HepG2 (cell line): ENCODE results near the gene TTPAL. TPM values are rescaled to one million over a fixed set of nuclear protein-coding genes. Genes with fewer than 3 reads are reported as not detected.
A peak's percentile ranks its signal among the peaks of the same experiment; 100 is the strongest.

Experiments
- FOXP1 ChIP-seq, 2 experiments: fragments of 450-650 bp in 1 of 2; IDR thresholded peaks; 2 replicates each; pipeline ENCODE4 v1.6.1; 2017 to 2018; ENCODE audit warnings: antibody characterized with exemption in 1 of 2
- HOXA7 ChIP-seq: sonication (generic); formaldehyde crosslinking; IDR thresholded peaks from 2 replicates; pipeline ENCODE4 v1.8.1; 2022; ENCODE audit warnings: mild to moderate bottlenecking, missing genetic modification reagents, moderate library complexity
- KLF9 ChIP-seq: IDR thresholded peaks from 2 replicates; pipeline ENCODE4 v1.6.1; 2016; ENCODE audit warnings: low read depth
- MAFF ChIP-seq: IDR thresholded peaks from 2 replicates; pipeline ENCODE4 v1.6.1; 2011; ENCODE audit warnings: low read depth, low read length, improper control_type of control experiment
- MEF2D ChIP-seq: sonication (generic); formaldehyde crosslinking; IDR thresholded peaks from 2 replicates; pipeline ENCODE4 v1.5.1; 2020; ENCODE audit warnings: mild to moderate bottlenecking, missing genetic modification reagents
- MYNN ChIP-seq: sonication (generic); formaldehyde crosslinking; IDR thresholded peaks from 2 replicates; pipeline ENCODE4 v1.4.0; 2020; ENCODE audit warnings: mild to moderate bottlenecking, low read depth, missing genetic modification reagents
- NBN ChIP-seq: fragments of 450-650 bp; conservative IDR thresholded peaks from 2 replicates; pipeline ENCODE4 v1.6.1; 2017
- NCOA5 ChIP-seq: sonication (generic); formaldehyde crosslinking; IDR thresholded peaks from 2 replicates; pipeline ENCODE4 v1.4.0; 2020; ENCODE audit warnings: missing genetic modification reagents
- NR2C2 ChIP-seq: sonication (generic); formaldehyde crosslinking; IDR thresholded peaks from 2 replicates; pipeline ENCODE4 v1.4.0; 2020; ENCODE audit warnings: missing genetic modification reagents, mild to moderate bottlenecking, moderate library complexity, borderline replicate concordance
- PHF5A ChIP-seq: IDR thresholded peaks from one replicate; pipeline ENCODE4 v1.6.1; 2018; ENCODE audit warnings: low read depth, missing genetic modification reagents; ENCODE audit not compliant: unreplicated experiment
- SAFB2 ChIP-seq: sonication (generic); formaldehyde crosslinking; IDR thresholded peaks from 2 replicates; pipeline ENCODE4 v1.5.1; 2020; ENCODE audit warnings: missing genetic modification reagents, low read depth, mild to moderate bottlenecking, borderline replicate concordance
- TSC22D2 ChIP-seq: sonication (generic); formaldehyde crosslinking; IDR thresholded peaks from 2 replicates; pipeline ENCODE4 v1.5.1; 2020; ENCODE audit warnings: missing genetic modification reagents, mild to moderate bottlenecking, borderline replicate concordance
- ZNF10 ChIP-seq: sonication (generic); formaldehyde crosslinking; IDR thresholded peaks from 2 replicates; pipeline ENCODE4 v1.4.0; 2020; ENCODE audit warnings: mild to moderate bottlenecking, low read depth, missing genetic modification reagents, borderline replicate concordance
- ZNF124 ChIP-seq: sonication (generic); formaldehyde crosslinking; IDR thresholded peaks from 2 replicates; pipeline ENCODE4 v1.4.0; 2020; ENCODE audit warnings: missing genetic modification reagents
- ZNF232 ChIP-seq: sonication (generic); formaldehyde crosslinking; IDR thresholded peaks from 2 replicates; pipeline ENCODE4 v1.4.0; 2020; ENCODE audit warnings: missing genetic modification reagents, borderline replicate concordance
- ZNF451 ChIP-seq: sonication (generic); formaldehyde crosslinking; IDR thresholded peaks from 2 replicates; pipeline ENCODE4 v1.5.0; 2020; ENCODE audit warnings: mild to moderate bottlenecking, missing genetic modification reagents
- ZNF468 ChIP-seq: sonication (generic); formaldehyde crosslinking; IDR thresholded peaks from 2 replicates; pipeline ENCODE4 v1.8.0; 2022; ENCODE audit warnings: mild to moderate bottlenecking, moderate library complexity, missing genetic modification reagents
- ZNF564 ChIP-seq: sonication (generic); formaldehyde crosslinking; IDR thresholded peaks from 2 replicates; pipeline ENCODE4 v1.8.1; 2023; ENCODE audit warnings: mild to moderate bottlenecking, missing genetic modification reagents
- ZNF703 ChIP-seq: sonication (generic); formaldehyde crosslinking; IDR thresholded peaks from 2 replicates; pipeline ENCODE4 v1.5.1; 2020; ENCODE audit warnings: missing genetic modification reagents, mild to moderate bottlenecking, moderate library complexity, borderline replicate concordance
- ZNF891 ChIP-seq: sonication (generic); formaldehyde crosslinking; IDR thresholded peaks from 2 replicates; pipeline ENCODE4 v1.5.0; 2020; ENCODE audit warnings: mild to moderate bottlenecking, missing genetic modification reagents
- polyA plus RNA-seq, 8 experiments: library from polyadenylated mRNA; depleted of rRNA in 3 of 8; stranded (reverse) in 7 of 8; unstranded in 1 of 8; fragments of >200 nt; fragmentation: Illumina TruSeq in 4 of 8; extraction: Trizol in 4 of 8; gene quantifications; 2 replicates each; pipeline versions ENCODE4 v1.2.1 to v1.2.3, GENCODE V29; 2011 to 2016; ENCODE audit warnings: low read depth in 4 of 8, missing spikeins in 1 of 8, mixed read lengths in 1 of 8; ENCODE audit not compliant: insufficient read depth in 1 of 8
- total RNA-seq, 5 experiments: library from RNA; depleted of rRNA; stranded (reverse); fragments of >200 nt; fragmentation: Illumina TruSeq; extraction: Trizol; gene quantifications; 2 replicates each; pipeline ENCODE4 v1.2.3, GENCODE V29; 2016; ENCODE audit warnings: low read depth in 1 of 5
- TF ChIP-seq, protein P1 (sequence below): sonication (generic); formaldehyde crosslinking; IDR thresholded peaks from 2 replicates; pipeline ENCODE4 v1.5.1; 2020; ENCODE audit warnings: mild to moderate bottlenecking, moderate library complexity, missing genetic modification reagents
- TF ChIP-seq, protein P2 (sequence below): sonication (generic); formaldehyde crosslinking; IDR thresholded peaks from 2 replicates; pipeline ENCODE4 v1.4.0; 2020; ENCODE audit warnings: low read depth, mild to moderate bottlenecking, missing genetic modification reagents
- TF ChIP-seq, protein P3 (sequence below): sonication (generic); formaldehyde crosslinking; IDR thresholded peaks from 2 replicates; pipeline ENCODE4 v1.5.1; 2020; ENCODE audit warnings: mild to moderate bottlenecking, missing genetic modification reagents, moderate library complexity

The TTPAL gene
- total and polyA plus RNA-seq, 2 of the 13 experiments (the other 11 are each of a cell fraction or from before 2014, with no cell fraction given) = 4.3 to 18.8 TPM

DNA sequence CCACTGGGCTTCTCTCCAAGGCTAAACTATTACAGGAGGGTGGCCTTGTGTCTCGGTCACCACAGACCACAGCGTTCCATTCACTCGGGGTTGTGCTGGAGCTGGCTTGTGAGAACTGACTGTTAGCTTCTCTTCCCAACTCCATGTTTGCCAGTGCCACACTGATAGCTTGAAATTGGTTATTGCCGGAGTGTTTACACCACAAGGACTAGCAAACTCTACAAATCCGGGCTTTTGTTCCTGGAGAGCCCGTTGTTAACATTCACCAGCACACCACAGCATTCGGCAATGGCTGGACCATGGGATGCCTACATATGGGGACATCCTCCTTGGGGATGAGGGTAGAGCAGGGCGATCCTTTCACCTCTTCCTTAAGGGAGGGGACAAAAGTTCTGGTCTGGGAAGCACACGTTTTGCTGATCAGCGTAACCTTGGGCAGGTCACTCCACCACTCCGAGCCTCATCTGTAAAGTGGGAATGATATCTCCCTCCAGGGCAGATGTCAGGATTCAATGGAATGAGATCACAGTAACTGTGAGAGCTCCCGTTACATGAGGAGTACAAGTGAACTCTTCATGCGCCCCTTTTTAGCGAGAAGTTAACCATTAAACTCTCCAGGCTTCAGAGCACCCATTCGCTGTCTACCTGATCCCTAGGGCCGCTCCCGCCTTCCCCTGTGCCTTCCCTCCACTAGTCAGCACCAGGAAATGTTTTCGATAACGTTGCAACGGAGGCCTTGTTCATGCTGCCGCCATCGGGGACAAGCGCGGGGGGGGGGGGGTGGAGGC lies 41.7 kb upstream of the TTPAL start (continued):
- TF ChIP-seq, protein P1, sequence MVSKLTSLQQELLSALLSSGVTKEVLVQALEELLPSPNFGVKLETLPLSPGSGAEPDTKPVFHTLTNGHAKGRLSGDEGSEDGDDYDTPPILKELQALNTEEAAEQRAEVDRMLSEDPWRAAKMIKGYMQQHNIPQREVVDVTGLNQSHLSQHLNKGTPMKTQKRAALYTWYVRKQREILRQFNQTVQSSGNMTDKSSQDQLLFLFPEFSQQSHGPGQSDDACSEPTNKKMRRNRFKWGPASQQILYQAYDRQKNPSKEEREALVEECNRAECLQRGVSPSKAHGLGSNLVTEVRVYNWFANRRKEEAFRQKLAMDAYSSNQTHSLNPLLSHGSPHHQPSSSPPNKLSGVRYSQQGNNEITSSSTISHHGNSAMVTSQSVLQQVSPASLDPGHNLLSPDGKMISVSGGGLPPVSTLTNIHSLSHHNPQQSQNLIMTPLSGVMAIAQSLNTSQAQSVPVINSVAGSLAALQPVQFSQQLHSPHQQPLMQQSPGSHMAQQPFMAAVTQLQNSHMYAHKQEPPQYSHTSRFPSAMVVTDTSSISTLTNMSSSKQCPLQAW = peak; percentile 88
- TF ChIP-seq ZNF124 (CRISPR knock-in tag) = peak; percentile 28; the same call in 1 of the 2 replicates
- TF ChIP-seq PHF5A (CRISPR knock-in tag) = peak; percentile 68
- no peak; the same call in 1 of the 2 replicates for TF ChIP-seq NR2C2
- TF ChIP-seq FOXP1 (IDR thresholded peaks at IDR 0.05) = no peak
- peak; percentile 35; the same call in 1 of the 2 replicates for TF ChIP-seq FOXP1 (CRISPR knock-in tag; IDR thresholded peaks at IDR 0.05)
- TF ChIP-seq, protein P2, sequence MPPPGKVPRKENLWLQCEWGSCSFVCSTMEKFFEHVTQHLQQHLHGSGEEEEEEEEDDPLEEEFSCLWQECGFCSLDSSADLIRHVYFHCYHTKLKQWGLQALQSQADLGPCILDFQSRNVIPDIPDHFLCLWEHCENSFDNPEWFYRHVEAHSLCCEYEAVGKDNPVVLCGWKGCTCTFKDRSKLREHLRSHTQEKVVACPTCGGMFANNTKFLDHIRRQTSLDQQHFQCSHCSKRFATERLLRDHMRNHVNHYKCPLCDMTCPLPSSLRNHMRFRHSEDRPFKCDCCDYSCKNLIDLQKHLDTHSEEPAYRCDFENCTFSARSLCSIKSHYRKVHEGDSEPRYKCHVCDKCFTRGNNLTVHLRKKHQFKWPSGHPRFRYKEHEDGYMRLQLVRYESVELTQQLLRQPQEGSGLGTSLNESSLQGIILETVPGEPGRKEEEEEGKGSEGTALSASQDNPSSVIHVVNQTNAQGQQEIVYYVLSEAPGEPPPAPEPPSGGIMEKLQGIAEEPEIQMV = no peak; the same call in 1 of the 2 replicates
- TF ChIP-seq HOXA7 (CRISPR knock-in tag) = no peak
- TF ChIP-seq MYNN (CRISPR knock-in tag) = 0 out of 2 replicates have a peak, but pooled peaks have one; percentile 51
- TF ChIP-seq ZNF468 = no peak
- TF ChIP-seq NCOA5 = no peak
- no peak for TF ChIP-seq ZNF10 (CRISPR knock-in tag)
- TF ChIP-seq ZNF232 (CRISPR knock-in tag) = peak; percentile 81; the same call in 1 of the 2 replicates
- TF ChIP-seq MEF2D (CRISPR knock-in tag) = no peak
- no peak for TF ChIP-seq NBN
- 0 out of 2 replicates have a peak, but pooled peaks have one; percentile 23 for TF ChIP-seq ZNF451 (CRISPR knock-in tag)
- peak; percentile 59 for TF ChIP-seq ZNF891 (CRISPR knock-in tag)
- TF ChIP-seq ZNF564 = no peak
- TF ChIP-seq MAFF = no peak
- no peak for TF ChIP-seq ZNF703 (CRISPR knock-in tag)
- TF ChIP-seq KLF9 = peak; percentile 34; the same call in 1 of the 2 replicates
- TF ChIP-seq TSC22D2 = 0 out of 2 replicates have a peak, but pooled peaks have one; percentile 12
- peak; percentile 35 for TF ChIP-seq SAFB2
- TF ChIP-seq, protein P3, sequence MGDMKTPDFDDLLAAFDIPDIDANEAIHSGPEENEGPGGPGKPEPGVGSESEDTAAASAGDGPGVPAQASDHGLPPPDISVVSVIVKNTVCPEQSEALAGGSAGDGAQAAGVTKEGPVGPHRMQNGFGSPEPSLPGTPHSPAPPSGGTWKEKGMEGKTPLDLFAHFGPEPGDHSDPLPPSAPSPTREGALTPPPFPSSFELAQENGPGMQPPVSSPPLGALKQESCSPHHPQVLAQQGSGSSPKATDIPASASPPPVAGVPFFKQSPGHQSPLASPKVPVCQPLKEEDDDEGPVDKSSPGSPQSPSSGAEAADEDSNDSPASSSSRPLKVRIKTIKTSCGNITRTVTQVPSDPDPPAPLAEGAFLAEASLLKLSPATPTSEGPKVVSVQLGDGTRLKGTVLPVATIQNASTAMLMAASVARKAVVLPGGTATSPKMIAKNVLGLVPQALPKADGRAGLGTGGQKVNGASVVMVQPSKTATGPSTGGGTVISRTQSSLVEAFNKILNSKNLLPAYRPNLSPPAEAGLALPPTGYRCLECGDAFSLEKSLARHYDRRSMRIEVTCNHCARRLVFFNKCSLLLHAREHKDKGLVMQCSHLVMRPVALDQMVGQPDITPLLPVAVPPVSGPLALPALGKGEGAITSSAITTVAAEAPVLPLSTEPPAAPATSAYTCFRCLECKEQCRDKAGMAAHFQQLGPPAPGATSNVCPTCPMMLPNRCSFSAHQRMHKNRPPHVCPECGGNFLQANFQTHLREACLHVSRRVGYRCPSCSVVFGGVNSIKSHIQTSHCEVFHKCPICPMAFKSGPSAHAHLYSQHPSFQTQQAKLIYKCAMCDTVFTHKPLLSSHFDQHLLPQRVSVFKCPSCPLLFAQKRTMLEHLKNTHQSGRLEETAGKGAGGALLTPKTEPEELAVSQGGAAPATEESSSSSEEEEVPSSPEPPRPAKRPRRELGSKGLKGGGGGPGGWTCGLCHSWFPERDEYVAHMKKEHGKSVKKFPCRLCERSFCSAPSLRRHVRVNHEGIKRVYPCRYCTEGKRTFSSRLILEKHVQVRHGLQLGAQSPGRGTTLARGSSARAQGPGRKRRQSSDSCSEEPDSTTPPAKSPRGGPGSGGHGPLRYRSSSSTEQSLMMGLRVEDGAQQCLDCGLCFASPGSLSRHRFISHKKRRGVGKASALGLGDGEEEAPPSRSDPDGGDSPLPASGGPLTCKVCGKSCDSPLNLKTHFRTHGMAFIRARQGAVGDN (CRISPR knock-in tag) = peak; percentile 89
